Measurements from ENCODE around the gene TLCD3B. TPM values are rescaled to one million over a fixed set of nuclear protein-coding genes. Genes with fewer than 3 reads are reported as not detected.

Gene TLCD3B
- total RNA-seq, 1 experiment from 2014 or later: 0.47 TPM

- H3K9ac ChIP-seq (ENCODE audit: low read length): no peak overlapping the region
- ChIA-PET POLR2A (ENCODE audit: unreplicated experiment) (no interaction called here), CTCF (no interaction called here)
- no peaks in the 10 kb centered on the region for H3K9me3 ChIP-seq (ENCODE audit: low read length)
- H2AFZ ChIP-seq (ENCODE audit: low read length): no peak overlapping the region
- no peaks in the 10 kb centered on the region for H3K27me3 ChIP-seq (ENCODE audit: low read length)
- no peak overlapping the region for H3K4me3 ChIP-seq (ENCODE audit: low read length)
- TF ChIP-seq CTCF (conservative IDR thresholded peaks at IDR 0.05; ENCODE audit: low read depth, low read length) (no peak), EZH2phosphoT487 (IDR thresholded peaks at IDR 0.05; ENCODE audit: borderline replicate concordance, low read length) (no peak), EZH2 (IDR thresholded peaks at IDR 0.05; ENCODE audit: low read length, unreplicated experiment) (no peak)
- H3K36me3 ChIP-seq (ENCODE audit: low read depth, low read length): peaks cover 8% of the 10 kb centered on the region; the same call in 1 of the 2 replicates
- intact Hi-C loops (cut with micrococcal nuclease): no loop called here
- no peaks in the 10 kb centered on the region for H4K20me1 ChIP-seq (ENCODE audit: low read length)
- H3F3A ChIP-seq (ENCODE audit: low read length, unreplicated experiment): no peaks in the 10 kb centered on the region
- H3K9me2 ChIP-seq (replicated peaks; ENCODE audit: low read length): no peaks in the 10 kb centered on the region
- DNase-seq: no peak
- no peak overlapping the region for H3K4me2 ChIP-seq (ENCODE audit: low read length)
- no peak for ATAC-seq
- no peak overlapping the region for H3K27ac ChIP-seq (ENCODE audit: low read length)
- H3K4me1 ChIP-seq (ENCODE audit: insufficient read depth, low read length): peaks cover 19% of the 10 kb centered on the region
- H3K79me2 ChIP-seq (ENCODE audit: low read length): no peaks in the 10 kb centered on the region
- BruUV-seq (replicated peaks): no TSS peak
Measured at GRCh38 chr16:29990883-29991570, 40.0 kb downstream of the TLCD3B start.

DNA sequence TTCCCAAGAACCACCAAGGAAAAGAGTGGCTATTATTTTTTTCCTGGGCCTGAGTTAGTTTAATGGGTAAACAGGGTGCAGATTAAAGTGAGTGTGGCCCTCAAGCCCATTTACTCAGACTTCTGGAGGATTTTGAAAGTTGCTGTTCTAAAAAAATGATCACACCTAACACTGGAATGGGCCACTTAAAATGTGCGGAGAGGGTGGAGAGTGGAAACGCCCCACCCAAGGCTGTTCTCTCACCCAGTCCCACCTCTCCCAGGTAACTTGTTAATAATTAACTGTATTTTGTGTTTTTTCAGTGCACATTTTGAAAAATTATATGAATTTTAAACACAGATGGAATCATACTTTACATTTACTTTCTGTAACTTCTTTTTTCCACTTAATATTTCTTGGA lies 41.0 kb downstream of the TLCD3B start:
- Histone ChIP-seq H3K9me2 (replicated peaks; ENCODE audit: low read length) (no peaks in the 10 kb centered on the region), H4K20me1 (ENCODE audit: low read length) (no peaks in the 10 kb centered on the region), H3K9me3 (ENCODE audit: low read length) (no peaks in the 10 kb centered on the region), H3K36me3 (ENCODE audit: low read depth, low read length) (peaks cover 8% of the 10 kb centered on the region), H3K27ac (ENCODE audit: low read length) (no peak overlapping the region), H3K9ac (ENCODE audit: low read length) (no peak overlapping the region), H3K4me3 (ENCODE audit: low read length) (no peak overlapping the region), H3F3A (ENCODE audit: low read length, unreplicated experiment) (no peaks in the 10 kb centered on the region), H2AFZ (ENCODE audit: low read length) (no peak overlapping the region), H3K27me3 (ENCODE audit: low read length) (no peaks in the 10 kb centered on the region), H3K4me1 (ENCODE audit: insufficient read depth, low read length) (peaks cover 11% of the 10 kb centered on the region), H3K4me2 (ENCODE audit: low read length) (no peak overlapping the region), H3K79me2 (ENCODE audit: low read length) (no peaks in the 10 kb centered on the region)
- CTCF ChIA-PET: no interaction called here
- ATAC-seq (no peak), DNase-seq (no peak)
- POLR2A ChIA-PET (ENCODE audit: unreplicated experiment): no interaction called here
- intact Hi-C loops (cut with micrococcal nuclease): no loop called here
- TF ChIP-seq EZH2 (IDR thresholded peaks at IDR 0.05; ENCODE audit: low read length, unreplicated experiment) (no peak), CTCF (conservative IDR thresholded peaks at IDR 0.05; ENCODE audit: low read depth, low read length) (no peak), EZH2phosphoT487 (IDR thresholded peaks at IDR 0.05; ENCODE audit: borderline replicate concordance, low read length) (no peak)
- no TSS peak for BruUV-seq (replicated peaks)

GRCh38 chr16:29989111-29989858 lies 41.8 kb downstream of the TLCD3B start:
- no peak for TF ChIP-seq EZH2phosphoT487 (IDR thresholded peaks at IDR 0.05; ENCODE audit: borderline replicate concordance, low read length)
- TF ChIP-seq EZH2 (IDR thresholded peaks at IDR 0.05; ENCODE audit: low read length, unreplicated experiment): no peak
- TF ChIP-seq CTCF (conservative IDR thresholded peaks at IDR 0.05; ENCODE audit: low read depth, low read length): no peak
- no TSS peak for BruUV-seq (replicated peaks)
- H3K79me2 ChIP-seq (ENCODE audit: low read length): no peaks in the 10 kb centered on the region
- no peak overlapping the region for H3K9ac ChIP-seq (ENCODE audit: low read length)
- H3K4me1 ChIP-seq (ENCODE audit: insufficient read depth, low read length): peaks cover 3% of the 10 kb centered on the region
- intact Hi-C loops (cut with micrococcal nuclease): no loop called here
- H3K4me2 ChIP-seq (ENCODE audit: low read length): no peak overlapping the region
- POLR2A ChIA-PET (ENCODE audit: unreplicated experiment): interaction anchor here (0.6 kb wide), 1 partner anchor 111 kb away, joined by 4 read pairs; no protein-coding TSS in a partner anchor
- no peaks in the 10 kb centered on the region for H3K27me3 ChIP-seq (ENCODE audit: low read length)
- H3K9me2 ChIP-seq (replicated peaks; ENCODE audit: low read length): no peaks in the 10 kb centered on the region
- H3F3A ChIP-seq (ENCODE audit: low read length, unreplicated experiment): no peaks in the 10 kb centered on the region
- ATAC-seq (no peak), DNase-seq (no peak)
- H4K20me1 ChIP-seq (ENCODE audit: low read length): no peaks in the 10 kb centered on the region
- H3K27ac ChIP-seq (ENCODE audit: low read length): no peak overlapping the region
- H3K4me3 ChIP-seq (ENCODE audit: low read length): no peak overlapping the region
- H3K36me3 ChIP-seq (ENCODE audit: low read depth, low read length): peaks cover 13% of the 10 kb centered on the region
- CTCF ChIA-PET: no interaction called here
- H3K9me3 ChIP-seq (ENCODE audit: low read length): no peaks in the 10 kb centered on the region
- H2AFZ ChIP-seq (ENCODE audit: low read length): no peak overlapping the region

Data from PC-3 (cell line).